Hepatocyte (in vitro differentiated cells): ENCODE results near the gene JAKMIP1.

ENCODE experiments used
- EZH2 ChIP-seq: fragments of 200-600 bp; sonication (generic); IDR thresholded peaks from 2 replicates; pipeline ENCODE4 v1.6.1; 2016; ENCODE audit warnings: antibody characterized with exemption, mild to moderate bottlenecking, borderline replicate concordance
- EZH2phosphoT487 ChIP-seq: fragments of 200-600 bp; sonication (generic); IDR thresholded peaks from one replicate; pipeline ENCODE4 v1.6.1; 2018; ENCODE audit warnings: antibody characterized with exemption, mild to moderate bottlenecking, low read depth, moderate library complexity; ENCODE audit not compliant: unreplicated experiment, severe bottlenecking
- TF ChIP-seq, protein P1 (sequence below): fragments of 200-600 bp; sonication (generic); IDR thresholded peaks from 2 replicates; pipeline ENCODE4 v1.5.1; 2016; ENCODE audit warnings: antibody characterized with exemption, mild to moderate bottlenecking; ENCODE audit not compliant: poor library complexity

- TF ChIP-seq EZH2phosphoT487: no peak
- TF ChIP-seq, protein P1, sequence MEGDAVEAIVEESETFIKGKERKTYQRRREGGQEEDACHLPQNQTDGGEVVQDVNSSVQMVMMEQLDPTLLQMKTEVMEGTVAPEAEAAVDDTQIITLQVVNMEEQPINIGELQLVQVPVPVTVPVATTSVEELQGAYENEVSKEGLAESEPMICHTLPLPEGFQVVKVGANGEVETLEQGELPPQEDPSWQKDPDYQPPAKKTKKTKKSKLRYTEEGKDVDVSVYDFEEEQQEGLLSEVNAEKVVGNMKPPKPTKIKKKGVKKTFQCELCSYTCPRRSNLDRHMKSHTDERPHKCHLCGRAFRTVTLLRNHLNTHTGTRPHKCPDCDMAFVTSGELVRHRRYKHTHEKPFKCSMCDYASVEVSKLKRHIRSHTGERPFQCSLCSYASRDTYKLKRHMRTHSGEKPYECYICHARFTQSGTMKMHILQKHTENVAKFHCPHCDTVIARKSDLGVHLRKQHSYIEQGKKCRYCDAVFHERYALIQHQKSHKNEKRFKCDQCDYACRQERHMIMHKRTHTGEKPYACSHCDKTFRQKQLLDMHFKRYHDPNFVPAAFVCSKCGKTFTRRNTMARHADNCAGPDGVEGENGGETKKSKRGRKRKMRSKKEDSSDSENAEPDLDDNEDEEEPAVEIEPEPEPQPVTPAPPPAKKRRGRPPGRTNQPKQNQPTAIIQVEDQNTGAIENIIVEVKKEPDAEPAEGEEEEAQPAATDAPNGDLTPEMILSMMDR: no peak
- TF ChIP-seq EZH2: no peak
Observed at GRCh38 chr4:6074758-6075157, 125.6 kb downstream of the JAKMIP1 start.
